ENCODE measurements around the gene CSNK2A2.

The CSNK2A2 gene

GRCh38 chr16:58217311-58217925, 19.5 kb upstream of the CSNK2A2 start:
- DNase-seq (ENCODE audit: low spot score), result no peak
- ChIA-PET CTCF (no interaction called here), POLR2A (ENCODE audit: low non-redundant PET) (no interaction called here)
- TF ChIP-seq CTCF (conservative IDR thresholded peaks at IDR 0.05; ENCODE audit: low read depth), result no peak
- no peak overlapping the region for H3K27ac ChIP-seq

GRCh38 chr16:58212824-58213655, 15.1 kb upstream of the CSNK2A2 start:
- POLR2A ChIA-PET (ENCODE audit: low non-redundant PET), result no interaction called here
- CTCF ChIA-PET, result no interaction called here
- no peak for DNase-seq (ENCODE audit: low spot score)
- no peak for TF ChIP-seq CTCF (conservative IDR thresholded peaks at IDR 0.05; ENCODE audit: low read depth)
- no peak overlapping the region for H3K27ac ChIP-seq

GRCh38 chr16:58211846-58212245, 13.9 kb upstream of the CSNK2A2 start:
- POLR2A ChIA-PET (ENCODE audit: low non-redundant PET), result no interaction called here

GRCh38 chr16:58211245-58211644, 13.3 kb upstream of the CSNK2A2 start:
- no peak for TF ChIP-seq CTCF (conservative IDR thresholded peaks at IDR 0.05; ENCODE audit: low read depth)
- DNase-seq (ENCODE audit: low spot score), result no peak
- H3K27ac ChIP-seq, result no peak overlapping the region
- CTCF ChIA-PET, result no interaction called here
- POLR2A ChIA-PET (ENCODE audit: low non-redundant PET), result no interaction called here

More at GRCh38 chr16:58211846-58212245, 13.9 kb upstream of the CSNK2A2 start:
- TF ChIP-seq CTCF (conservative IDR thresholded peaks at IDR 0.05; ENCODE audit: low read depth), result no peak
- CTCF ChIA-PET, result no interaction called here
- DNase-seq (ENCODE audit: low spot score), result no peak
- H3K27ac ChIP-seq, result no peak overlapping the region

- no peak overlapping the region for H3K27ac ChIP-seq
- ChIA-PET CTCF (no interaction called here), POLR2A (ENCODE audit: low non-redundant PET) (no interaction called here)
- no peak for TF ChIP-seq CTCF (conservative IDR thresholded peaks at IDR 0.05; ENCODE audit: low read depth)
- no peak for DNase-seq (ENCODE audit: low spot score)
Observed at GRCh38 chr16:58205276-58206036, 7.5 kb upstream of the CSNK2A2 start.

GRCh38 chr16:58201163-58201562, 3.3 kb upstream of the CSNK2A2 start:
- H3K27ac ChIP-seq, result no peak overlapping the region
- POLR2A ChIA-PET (ENCODE audit: low non-redundant PET), result no interaction called here
- no peak for DNase-seq (ENCODE audit: low spot score)
- CTCF ChIA-PET, result no interaction called here
- no peak for TF ChIP-seq CTCF (conservative IDR thresholded peaks at IDR 0.05; ENCODE audit: low read depth)
